C4-2B (cell line): Measurements from ENCODE around the gene MARF1.

Experiments
- ZFX ChIP-seq: fragments of 450-650 bp; IDR thresholded peaks from 2 replicates; pipeline ENCODE4 v1.6.1; 2017
- TF ChIP-seq, protein P1 (sequence below): fragments of 450-650 bp; conservative IDR thresholded peaks from 2 replicates; pipeline ENCODE4 v1.5.1; 2017; ENCODE audit warnings: mild to moderate bottlenecking

DNA sequence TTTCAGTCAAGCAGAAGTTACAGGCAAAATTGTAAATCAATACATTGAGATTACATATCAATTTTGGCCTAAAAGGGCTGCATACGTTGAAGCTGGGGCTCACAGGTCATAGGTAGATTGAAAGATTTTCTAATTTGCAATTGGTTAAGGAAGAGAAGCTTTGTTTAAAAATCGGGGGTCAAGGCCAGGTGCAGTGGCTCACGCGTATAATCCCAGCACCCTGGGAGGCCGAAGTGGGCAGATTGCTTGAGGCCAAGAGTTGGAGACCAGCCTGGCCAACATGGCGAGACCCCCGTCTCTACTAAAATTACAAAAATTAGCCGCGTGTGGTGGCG is 68.4 kb downstream of the MARF1 start:
- TF ChIP-seq, protein P1, sequence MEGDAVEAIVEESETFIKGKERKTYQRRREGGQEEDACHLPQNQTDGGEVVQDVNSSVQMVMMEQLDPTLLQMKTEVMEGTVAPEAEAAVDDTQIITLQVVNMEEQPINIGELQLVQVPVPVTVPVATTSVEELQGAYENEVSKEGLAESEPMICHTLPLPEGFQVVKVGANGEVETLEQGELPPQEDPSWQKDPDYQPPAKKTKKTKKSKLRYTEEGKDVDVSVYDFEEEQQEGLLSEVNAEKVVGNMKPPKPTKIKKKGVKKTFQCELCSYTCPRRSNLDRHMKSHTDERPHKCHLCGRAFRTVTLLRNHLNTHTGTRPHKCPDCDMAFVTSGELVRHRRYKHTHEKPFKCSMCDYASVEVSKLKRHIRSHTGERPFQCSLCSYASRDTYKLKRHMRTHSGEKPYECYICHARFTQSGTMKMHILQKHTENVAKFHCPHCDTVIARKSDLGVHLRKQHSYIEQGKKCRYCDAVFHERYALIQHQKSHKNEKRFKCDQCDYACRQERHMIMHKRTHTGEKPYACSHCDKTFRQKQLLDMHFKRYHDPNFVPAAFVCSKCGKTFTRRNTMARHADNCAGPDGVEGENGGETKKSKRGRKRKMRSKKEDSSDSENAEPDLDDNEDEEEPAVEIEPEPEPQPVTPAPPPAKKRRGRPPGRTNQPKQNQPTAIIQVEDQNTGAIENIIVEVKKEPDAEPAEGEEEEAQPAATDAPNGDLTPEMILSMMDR: no peak
- TF ChIP-seq ZFX: no peak
